ENCODE measurements around the gene EPHA7.

Gene EPHA7

DNA sequence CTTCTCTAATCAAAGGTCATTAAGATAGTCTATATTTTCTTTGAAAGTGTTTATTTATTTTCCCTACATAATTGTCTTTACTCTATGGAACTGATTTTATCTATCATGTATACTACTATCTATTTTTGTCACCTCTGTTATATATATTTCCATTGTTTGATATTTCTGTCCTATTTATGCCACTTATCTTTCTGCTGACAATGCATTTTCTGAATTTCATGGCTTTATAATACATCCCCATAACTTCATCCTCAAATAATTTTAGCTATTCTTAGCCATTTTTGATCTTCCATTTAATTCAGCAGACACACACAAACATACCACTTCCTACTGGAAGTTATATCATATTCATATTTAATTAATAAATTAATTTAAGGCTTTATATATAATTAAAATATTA lies 123.7 kb downstream of the EPHA7 start:
- Histone ChIP-seq H3K4me2 (ENCODE audit: low read length) (no peak overlapping the region), H3K4me1 (ENCODE audit: control insufficient read depth, low read length) (no peaks in the 10 kb centered on the region), H3K4me3 (ENCODE audit: low read length) (no peak overlapping the region), H3K9me2 (replicated peaks; ENCODE audit: control insufficient read depth, low read length) (no peaks in the 10 kb centered on the region), H3K9me3 (ENCODE audit: control insufficient read depth, insufficient read depth, low read length) (no peaks in the 10 kb centered on the region), H3K27ac (ENCODE audit: low read depth, low read length) (no peak overlapping the region), H3F3A (ENCODE audit: control insufficient read depth, insufficient read depth) (no peaks in the 10 kb centered on the region), H3K79me2 (ENCODE audit: control insufficient read depth, low read length) (no peaks in the 10 kb centered on the region), H4K20me1 (ENCODE audit: control insufficient read depth, insufficient read depth, low read depth, low read length) (no peaks in the 10 kb centered on the region), H3K36me3 (ENCODE audit: control insufficient read depth, low read length) (no peaks in the 10 kb centered on the region), H3K27me3 (ENCODE audit: control insufficient read depth, low read length) (no peaks in the 10 kb centered on the region)
- TF ChIP-seq EZH2phosphoT487 (IDR thresholded peaks at IDR 0.05; ENCODE audit: borderline replicate concordance, low read length) (no peak), CTCF (IDR thresholded peaks at IDR 0.05; ENCODE audit: low read depth, low read length, poor library complexity, severe bottlenecking) (no peak)

- no peaks in the 10 kb centered on the region for H3K9me2 ChIP-seq (replicated peaks; ENCODE audit: control insufficient read depth, low read length)
- no peaks in the 10 kb centered on the region for H3K27me3 ChIP-seq (ENCODE audit: control insufficient read depth, low read length)
- no peaks in the 10 kb centered on the region for H3F3A ChIP-seq (ENCODE audit: control insufficient read depth, insufficient read depth)
- H3K79me2 ChIP-seq (ENCODE audit: control insufficient read depth, low read length), result no peaks in the 10 kb centered on the region
- no peak overlapping the region for H3K4me2 ChIP-seq (ENCODE audit: low read length)
- TF ChIP-seq CTCF (IDR thresholded peaks at IDR 0.05; ENCODE audit: low read depth, low read length, poor library complexity, severe bottlenecking) (no peak), EZH2phosphoT487 (IDR thresholded peaks at IDR 0.05; ENCODE audit: borderline replicate concordance, low read length) (no peak)
- H4K20me1 ChIP-seq (ENCODE audit: control insufficient read depth, insufficient read depth, low read depth, low read length), result no peaks in the 10 kb centered on the region
- H3K9me3 ChIP-seq (ENCODE audit: control insufficient read depth, insufficient read depth, low read length), result no peaks in the 10 kb centered on the region
- no peak overlapping the region for H3K4me3 ChIP-seq (ENCODE audit: low read length)
- H3K36me3 ChIP-seq (ENCODE audit: control insufficient read depth, low read length), result no peaks in the 10 kb centered on the region
- no peak overlapping the region for H3K27ac ChIP-seq (ENCODE audit: low read depth, low read length)
- no peaks in the 10 kb centered on the region for H3K4me1 ChIP-seq (ENCODE audit: control insufficient read depth, low read length)
These were observed 124.5 kb downstream of the EPHA7 start for GRCh38 chr6:93294879-93295278.

DNA sequence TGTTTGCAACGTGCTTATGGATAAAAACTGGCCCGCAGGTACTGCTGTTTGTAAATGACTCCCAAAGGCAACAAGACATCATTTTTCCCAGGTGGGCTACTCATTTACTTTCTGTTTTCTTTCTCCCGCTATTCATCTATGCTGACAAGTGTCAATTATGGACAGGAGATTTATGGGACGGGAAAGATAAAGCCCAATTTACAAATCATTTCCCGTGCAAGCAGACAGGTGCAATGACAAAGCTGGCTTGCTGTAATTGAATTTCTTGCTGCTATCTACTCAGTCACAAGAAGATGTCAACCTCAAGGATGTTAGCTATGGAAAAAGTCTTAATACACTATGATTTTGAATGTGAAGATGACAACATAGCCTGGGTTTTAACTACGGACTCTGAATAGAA lies 125.5 kb downstream of the EPHA7 start:
- H3K4me3 ChIP-seq (ENCODE audit: low read length), result no peak overlapping the region
- no peaks in the 10 kb centered on the region for H3F3A ChIP-seq (ENCODE audit: control insufficient read depth, insufficient read depth)
- no peaks in the 10 kb centered on the region for H3K36me3 ChIP-seq (ENCODE audit: control insufficient read depth, low read length)
- no peak overlapping the region for H3K4me2 ChIP-seq (ENCODE audit: low read length)
- H3K79me2 ChIP-seq (ENCODE audit: control insufficient read depth, low read length), result no peaks in the 10 kb centered on the region
- no peaks in the 10 kb centered on the region for H3K27me3 ChIP-seq (ENCODE audit: control insufficient read depth, low read length)
- no peak for TF ChIP-seq EZH2phosphoT487 (IDR thresholded peaks at IDR 0.05; ENCODE audit: borderline replicate concordance, low read length)
- TF ChIP-seq CTCF (IDR thresholded peaks at IDR 0.05; ENCODE audit: low read depth, low read length, poor library complexity, severe bottlenecking), result no peak
- no peaks in the 10 kb centered on the region for H3K9me2 ChIP-seq (replicated peaks; ENCODE audit: control insufficient read depth, low read length)
- H3K4me1 ChIP-seq (ENCODE audit: control insufficient read depth, low read length), result no peaks in the 10 kb centered on the region
- H4K20me1 ChIP-seq (ENCODE audit: control insufficient read depth, insufficient read depth, low read depth, low read length), result no peaks in the 10 kb centered on the region
- H3K27ac ChIP-seq (ENCODE audit: low read depth, low read length), result no peak overlapping the region
- H3K9me3 ChIP-seq (ENCODE audit: control insufficient read depth, insufficient read depth, low read length), result no peaks in the 10 kb centered on the region

GRCh38 chr6:93293460-93293859 lies 125.9 kb downstream of the EPHA7 start:
- no peaks in the 10 kb centered on the region for H3K36me3 ChIP-seq (ENCODE audit: control insufficient read depth, low read length)
- H3K27me3 ChIP-seq (ENCODE audit: control insufficient read depth, low read length), result no peaks in the 10 kb centered on the region
- H3K4me1 ChIP-seq (ENCODE audit: control insufficient read depth, low read length), result no peaks in the 10 kb centered on the region
- no peaks in the 10 kb centered on the region for H3K79me2 ChIP-seq (ENCODE audit: control insufficient read depth, low read length)
- H3K4me3 ChIP-seq (ENCODE audit: low read length), result no peak overlapping the region
- no peak overlapping the region for H3K27ac ChIP-seq (ENCODE audit: low read depth, low read length)
- H3F3A ChIP-seq (ENCODE audit: control insufficient read depth, insufficient read depth), result no peaks in the 10 kb centered on the region
- H3K4me2 ChIP-seq (ENCODE audit: low read length), result no peak overlapping the region
- TF ChIP-seq CTCF (IDR thresholded peaks at IDR 0.05; ENCODE audit: low read depth, low read length, poor library complexity, severe bottlenecking) (no peak), EZH2phosphoT487 (IDR thresholded peaks at IDR 0.05; ENCODE audit: borderline replicate concordance, low read length) (no peak)
- no peaks in the 10 kb centered on the region for H4K20me1 ChIP-seq (ENCODE audit: control insufficient read depth, insufficient read depth, low read depth, low read length)
- H3K9me3 ChIP-seq (ENCODE audit: control insufficient read depth, insufficient read depth, low read length), result no peaks in the 10 kb centered on the region
- H3K9me2 ChIP-seq (replicated peaks; ENCODE audit: control insufficient read depth, low read length), result no peaks in the 10 kb centered on the region

Measured in DOHH2 (cell line).